ENCODE measurements around the gene STK17B.
A peak's percentile ranks its signal among the peaks of the same experiment; 100 is the strongest.
"Not testable (repeated sequence)": the region's sequence is repeated elsewhere in the genome, so short reads cannot be mapped to it uniquely, and the experiment has no call there.

Gene STK17B

DNA sequence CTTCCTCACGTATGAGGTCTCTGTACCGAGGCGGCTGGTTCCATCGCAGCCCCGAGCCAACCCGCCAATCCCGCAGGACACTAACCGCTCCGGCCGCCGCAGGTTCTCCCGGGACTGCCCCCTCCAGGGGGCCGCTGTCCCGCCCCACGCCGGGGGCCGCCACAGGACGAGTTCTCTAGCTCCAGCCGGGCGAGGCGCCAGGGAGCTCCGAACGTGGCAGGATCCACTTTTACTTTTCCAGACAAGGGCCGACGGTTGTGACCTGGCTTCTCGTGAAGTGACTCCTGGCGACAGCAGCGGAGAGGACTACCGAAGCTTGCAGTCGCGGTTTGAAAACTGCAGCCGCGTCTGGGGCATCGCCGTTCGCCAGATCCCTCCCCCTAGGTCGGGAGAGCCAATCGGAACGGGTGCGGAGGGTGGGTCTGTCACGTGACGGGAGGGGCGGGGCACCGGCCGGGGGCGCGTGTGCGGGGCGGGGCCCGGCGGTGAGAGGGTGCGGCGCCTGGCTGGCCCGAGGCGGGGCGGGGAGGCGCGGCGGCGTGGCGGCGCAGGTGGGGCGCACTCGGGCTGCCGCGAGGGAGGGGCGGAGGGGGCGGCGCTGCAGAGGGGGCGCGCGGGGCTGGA, at the start of gene STK17B:
STK17B (minus strand) TSS at position 331 of the 624 bp plus-strand sequence. CDS start 8,195 bp downstream, outside the sequence.
- DNase-seq (ENCODE audit: low read depth in 2 of 3, low spot score in 1 of 3), result peak; percentile 94 to 97 (median 96)

DNA sequence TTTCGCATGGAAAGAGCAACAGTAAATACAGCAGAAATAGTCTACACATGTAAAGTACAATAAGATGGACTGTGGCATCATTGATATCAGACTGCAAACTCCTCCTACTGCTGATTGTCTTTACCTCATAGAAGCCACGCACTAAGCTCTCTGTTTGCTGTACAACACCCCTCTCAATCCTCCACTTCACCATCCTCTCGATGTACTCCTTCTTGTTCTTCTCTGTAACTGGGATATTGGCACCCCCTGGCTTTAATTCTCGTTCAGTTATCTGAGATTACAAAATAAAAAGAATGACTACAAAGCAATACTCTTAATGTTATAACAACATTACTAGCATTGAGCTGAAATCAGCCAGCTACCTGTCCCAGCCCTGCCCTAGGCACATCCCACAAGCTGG, 49.3 kb upstream of the STK17B start:
- DNase-seq (ENCODE audit: low read depth in 2 of 3, low spot score in 1 of 3), result no peak

DNA sequence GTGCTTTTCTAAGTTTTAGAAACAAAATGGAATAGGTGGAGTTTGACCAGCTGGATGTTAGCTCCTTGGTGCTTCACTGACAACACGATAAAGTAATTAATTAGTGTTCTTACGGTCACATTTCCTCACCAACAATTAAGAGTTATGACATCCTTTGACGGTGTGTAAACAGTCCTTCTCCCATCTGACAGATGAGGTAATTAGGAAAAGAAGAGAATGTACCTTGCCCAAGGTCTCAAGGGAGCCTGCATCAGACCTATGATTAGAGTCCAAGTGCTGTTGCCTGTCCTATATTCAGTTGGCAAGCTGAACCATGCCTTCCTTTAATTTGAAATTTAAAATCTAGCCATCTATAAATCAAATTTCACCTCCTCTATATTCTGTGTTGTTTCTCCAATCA, 48.3 kb upstream of the STK17B start:
- no peak for DNase-seq (ENCODE audit: low read depth in 2 of 3, low spot score in 1 of 3)

DNA sequence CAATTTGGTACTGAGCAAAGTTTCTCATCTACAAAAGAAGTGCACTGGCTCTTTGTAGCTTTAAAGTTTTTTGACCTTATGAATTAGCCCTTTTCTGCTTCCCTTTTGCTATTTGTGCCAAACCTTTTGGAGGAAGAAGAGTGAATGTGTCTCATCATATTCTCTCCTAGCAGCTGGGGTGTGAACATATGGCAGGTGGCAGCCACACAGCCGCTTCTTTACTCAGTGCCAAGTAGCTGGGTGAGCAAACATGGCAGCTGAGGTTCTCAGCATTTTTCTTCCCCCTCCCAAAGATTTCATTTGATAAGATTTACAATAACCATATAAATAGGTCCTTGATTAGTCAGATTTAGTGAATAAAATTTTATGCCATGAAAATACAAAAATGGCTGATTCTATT, 46.7 kb upstream of the STK17B start:
- DNase-seq (ENCODE audit: low read depth in 2 of 3, low spot score in 1 of 3), result no peak

DNA sequence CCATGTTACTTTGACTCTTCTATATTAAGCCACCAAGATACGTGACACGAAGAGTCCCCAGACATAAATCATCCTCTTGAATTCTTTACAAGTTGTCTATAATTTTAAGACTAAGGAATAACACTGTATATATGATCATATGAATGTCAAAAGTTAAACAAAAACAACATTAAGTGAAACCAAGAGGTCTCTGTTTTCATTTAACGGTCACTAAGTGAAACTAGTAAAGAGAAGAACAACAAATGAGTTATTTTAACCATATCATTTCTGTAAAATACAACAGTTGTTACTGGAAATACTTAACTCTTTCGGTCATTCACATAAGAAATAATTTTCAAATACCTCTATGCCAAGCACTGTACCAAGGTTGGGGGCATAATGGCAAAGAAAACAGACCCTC, 45.7 kb upstream of the STK17B start:
- DNase-seq (ENCODE audit: low read depth in 2 of 3, low spot score in 1 of 3), result no peak

DNA sequence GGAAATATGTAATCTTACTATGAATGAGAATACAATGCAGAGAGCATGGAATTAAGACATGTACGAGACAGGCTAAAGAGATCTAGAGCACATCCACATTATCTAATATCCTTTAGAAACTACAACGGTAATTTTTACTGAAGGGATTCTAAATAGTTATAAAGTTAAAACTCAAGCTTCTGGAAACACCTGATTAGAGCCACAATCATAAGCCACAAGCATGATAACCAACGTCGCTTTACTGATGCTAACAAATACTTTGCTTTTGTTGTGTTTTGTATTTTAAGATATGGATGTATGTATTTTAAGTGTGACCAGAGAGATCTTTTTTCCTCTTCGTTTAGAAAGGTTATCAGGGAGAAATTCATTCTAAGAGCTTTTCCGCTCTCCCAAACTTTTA, 44.0 kb upstream of the STK17B start:
- DNase-seq (ENCODE audit: low read depth in 2 of 3, low spot score in 1 of 3), result no peak

DNA sequence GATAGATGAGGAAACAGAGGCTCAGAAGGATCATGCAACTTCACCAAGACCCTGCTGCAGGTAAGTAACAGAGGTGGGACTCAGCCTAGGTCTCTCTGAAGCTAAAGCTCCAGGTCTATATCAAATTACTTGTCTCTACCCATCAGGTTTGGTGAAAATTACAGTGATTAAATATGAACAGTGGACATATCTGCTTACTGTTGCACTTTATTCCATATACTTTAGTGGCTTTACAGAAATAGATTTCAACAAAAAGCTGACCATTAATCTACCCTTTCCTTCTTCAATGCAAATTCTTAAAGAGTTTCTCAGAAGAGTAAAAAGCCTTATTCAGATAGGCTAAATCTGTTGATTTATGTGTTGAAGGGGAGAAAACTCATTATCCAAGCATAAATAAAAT, 42.8 kb upstream of the STK17B start:
- no peak for DNase-seq (ENCODE audit: low read depth in 2 of 3, low spot score in 1 of 3)

DNA sequence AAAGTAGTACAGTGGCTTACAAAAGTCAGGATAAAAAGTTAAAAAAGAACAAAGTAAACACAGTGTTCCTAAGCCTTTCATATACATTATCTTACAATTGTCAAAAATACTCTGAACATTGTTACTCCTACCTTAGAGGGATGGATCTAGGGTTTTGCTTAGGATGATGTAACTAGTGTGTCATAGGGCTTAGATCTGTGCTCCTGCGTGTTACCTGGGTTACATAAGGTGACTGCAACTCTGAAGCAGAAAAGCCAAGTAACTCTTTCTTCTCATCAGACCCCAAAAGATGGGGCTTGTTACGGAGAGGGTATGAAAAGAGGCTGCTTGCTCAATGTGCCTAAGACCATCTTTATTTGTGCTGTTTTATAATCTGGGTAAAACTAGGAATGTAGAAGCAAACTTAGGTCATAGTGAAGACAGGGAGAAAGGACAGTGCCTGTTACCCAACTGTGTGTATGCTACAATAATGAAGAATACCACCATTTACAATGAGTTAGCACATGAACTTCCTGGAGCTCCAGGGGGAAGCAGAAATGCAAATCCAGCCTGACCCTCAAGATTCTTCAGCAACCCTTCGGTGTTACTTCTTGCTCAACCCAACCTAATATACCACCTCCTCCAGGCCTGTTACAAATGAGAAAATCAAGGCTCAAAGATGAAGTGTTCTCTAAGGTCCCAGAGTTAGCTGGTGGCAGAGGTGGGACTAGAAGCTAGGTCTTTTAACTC, 42.0 kb upstream of the STK17B start:
- DNase-seq (ENCODE audit: low read depth in 2 of 3, low spot score in 1 of 3), result no peak

DNA sequence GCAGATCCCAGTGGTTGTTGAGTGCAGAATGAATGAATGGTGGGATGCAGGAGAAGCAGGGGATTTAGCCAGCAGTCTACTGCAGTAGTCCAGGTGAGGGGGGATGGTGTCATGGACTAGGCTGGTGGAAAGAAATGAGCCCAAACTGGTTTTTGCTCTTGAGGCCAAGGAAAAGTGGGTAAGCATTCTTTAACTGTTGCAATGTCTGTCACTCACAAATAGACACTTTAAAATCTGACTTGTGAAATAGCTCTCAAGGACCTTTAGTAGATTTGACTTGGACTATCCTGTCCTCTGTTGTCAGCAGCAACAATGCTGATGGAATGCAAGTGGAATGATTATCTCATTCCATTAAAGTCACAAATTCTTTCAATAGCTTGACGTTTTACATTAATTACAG, 37.5 kb upstream of the STK17B start:
- no peak for DNase-seq (ENCODE audit: low read depth in 2 of 3, low spot score in 1 of 3)

DNA sequence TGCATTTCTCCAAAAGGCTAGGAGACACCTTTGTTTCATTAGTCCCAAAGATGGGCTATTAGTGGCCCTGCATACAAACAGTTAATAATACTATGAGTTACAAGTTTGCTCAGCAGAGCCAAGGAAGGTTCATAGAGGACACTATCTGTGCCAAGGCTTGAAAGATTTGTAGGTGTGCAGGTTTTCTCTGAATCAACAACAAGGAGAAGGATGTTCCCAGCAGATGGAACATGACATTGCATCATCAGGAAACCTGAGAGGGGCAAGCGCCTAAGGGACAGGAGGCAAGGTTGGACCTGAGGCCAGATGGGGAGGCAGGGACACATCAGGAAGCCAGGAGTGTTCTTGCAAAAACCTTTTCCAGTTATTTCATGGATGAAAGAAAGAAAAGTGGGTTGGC, 35.4 kb upstream of the STK17B start:
- DNase-seq (ENCODE audit: low read depth in 2 of 3, low spot score in 1 of 3), result no peak

DNA sequence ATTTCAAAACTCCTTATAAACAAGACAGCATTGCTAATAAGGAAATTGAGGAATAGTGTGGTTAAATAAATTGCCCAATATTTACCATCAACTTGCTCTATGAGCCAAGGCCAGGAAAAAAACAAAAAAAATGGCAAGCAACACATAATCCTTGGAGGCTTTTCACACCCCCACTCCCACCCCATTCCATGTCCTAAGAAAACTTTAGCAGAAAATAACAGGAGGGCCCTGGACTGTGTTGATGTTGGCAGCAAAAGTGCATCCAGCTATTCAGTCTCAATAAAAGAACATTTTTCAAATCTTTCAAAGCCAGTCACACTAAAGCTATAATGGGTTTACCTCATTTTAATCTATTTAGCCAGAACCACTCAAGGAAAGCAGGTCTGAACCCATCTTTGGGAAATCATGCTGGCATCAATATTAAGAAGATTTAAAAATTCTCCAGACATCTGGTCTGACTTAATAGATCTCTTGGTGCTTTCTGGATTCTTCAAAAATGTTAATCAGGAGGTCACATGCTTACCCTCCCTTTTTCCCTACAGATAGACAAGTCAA, 34.6 kb upstream of the STK17B start:
- DNase-seq (ENCODE audit: low read depth in 2 of 3, low spot score in 1 of 3), result no peak

DNA sequence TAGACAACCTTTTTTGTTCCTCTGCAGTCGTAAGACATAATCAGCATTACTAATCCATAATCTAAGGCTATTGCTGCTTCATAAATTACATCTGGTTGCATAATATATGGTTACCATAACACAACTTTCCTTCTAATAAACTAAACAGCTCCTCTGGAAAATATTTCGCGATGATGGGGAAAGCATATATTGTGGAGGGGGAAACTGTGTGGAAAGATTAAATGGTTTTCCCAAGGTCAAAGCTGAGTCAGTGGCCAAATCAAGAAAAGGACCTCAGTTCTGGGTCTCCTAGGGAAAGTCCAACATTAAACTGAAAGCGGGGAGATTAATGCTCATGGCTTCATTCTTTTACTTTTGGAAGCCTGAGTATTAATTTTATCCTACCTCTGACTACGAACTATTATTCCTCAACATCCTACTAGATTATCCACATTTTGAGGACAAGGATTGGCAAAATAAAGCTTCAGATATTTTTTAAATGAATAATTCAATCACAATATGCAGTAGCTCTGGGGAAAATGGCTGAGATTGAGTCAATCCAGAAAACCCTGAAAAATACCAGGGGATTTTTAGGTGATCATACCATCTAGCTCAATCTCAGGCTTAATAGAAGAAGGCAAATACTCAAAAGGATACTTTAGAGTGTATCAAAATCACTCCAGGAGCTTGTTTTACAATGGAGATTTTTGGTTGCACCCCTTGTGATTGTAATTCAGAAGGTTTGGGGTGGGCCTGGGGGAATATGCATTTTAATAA, 33.8 kb upstream of the STK17B start:
- DNase-seq (ENCODE audit: low read depth in 2 of 3, low spot score in 1 of 3), result no peak

DNA sequence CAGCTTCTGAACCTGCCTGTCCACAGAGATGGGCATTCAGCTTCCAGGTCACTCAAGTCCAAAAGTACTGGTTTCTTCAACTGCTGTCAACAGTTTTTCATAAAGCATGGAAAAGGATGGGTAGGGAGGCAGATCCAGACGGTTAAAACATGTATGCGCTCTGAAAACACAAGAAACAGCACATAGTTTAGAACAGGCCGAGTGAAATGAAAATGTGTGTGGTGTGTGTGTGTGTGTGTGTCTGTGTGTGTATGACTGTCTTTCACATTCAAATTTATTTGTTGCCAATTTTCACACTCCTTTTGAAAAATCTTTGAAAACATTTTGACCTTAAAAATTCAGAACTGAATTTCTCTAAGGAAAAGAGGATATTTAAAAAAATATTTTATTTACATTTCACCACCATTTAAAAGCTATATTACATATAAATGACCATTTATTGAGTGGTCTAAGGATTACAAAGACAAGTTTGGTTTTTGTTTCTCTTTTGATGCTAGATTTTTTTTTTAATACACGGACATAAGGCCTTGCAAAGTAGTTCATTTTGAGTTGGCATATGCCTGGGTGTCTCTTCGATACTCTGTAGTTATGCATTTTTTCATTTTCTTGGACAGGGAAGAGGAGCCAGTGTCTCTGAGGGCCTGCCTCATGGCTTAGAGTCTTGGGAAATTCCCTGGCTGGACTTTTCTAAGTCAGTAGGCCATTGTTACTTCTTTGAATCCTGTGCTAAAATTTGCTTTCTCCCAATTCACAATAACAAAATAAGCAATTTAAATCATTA, 30.0 kb upstream of the STK17B start:
- no peak for DNase-seq (ENCODE audit: low read depth in 2 of 3, low spot score in 1 of 3)

DNA sequence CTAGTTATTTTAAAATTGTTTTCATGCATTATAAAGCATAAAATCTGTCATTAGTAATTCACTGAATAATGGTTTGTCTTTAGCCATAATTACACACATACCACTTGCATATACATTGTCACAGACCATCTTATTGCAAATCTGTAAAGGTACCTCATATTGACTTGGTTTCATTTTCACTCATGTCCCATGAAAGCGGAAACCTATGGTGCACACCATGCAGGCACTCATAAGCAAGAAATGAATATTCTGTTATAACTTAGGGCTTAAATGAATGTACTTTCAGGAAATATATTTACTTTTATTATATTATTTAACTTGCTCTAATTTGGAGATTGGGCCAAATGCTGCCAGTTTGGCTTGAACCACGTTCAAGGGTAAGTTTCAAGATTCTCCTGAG, 29.2 kb upstream of the STK17B start:
- peak in 1 of 3 donors; percentile 16 for DNase-seq (ENCODE audit: low read depth in 2 of 3, low spot score in 1 of 3)

DNA sequence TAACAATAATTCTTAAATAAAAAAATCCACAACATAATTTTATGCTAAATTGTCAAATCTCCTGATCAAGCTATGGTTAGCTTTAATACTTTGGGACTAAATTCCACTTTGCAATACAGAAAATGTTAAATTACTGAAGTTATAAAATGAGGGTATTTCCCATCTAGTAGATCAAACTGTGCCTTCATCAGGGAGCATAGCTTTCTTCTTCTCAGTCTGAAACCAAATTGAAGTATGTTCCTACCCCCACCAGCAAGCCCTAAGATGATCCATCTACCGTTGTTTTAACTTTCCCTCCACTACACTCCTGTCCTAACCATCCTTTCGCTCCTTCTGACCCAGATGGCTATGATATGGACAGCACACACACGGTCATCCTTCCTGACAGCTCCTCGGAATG, 24.4 kb upstream of the STK17B start:
- DNase-seq (ENCODE audit: low read depth in 2 of 3, low spot score in 1 of 3), result no peak

DNA sequence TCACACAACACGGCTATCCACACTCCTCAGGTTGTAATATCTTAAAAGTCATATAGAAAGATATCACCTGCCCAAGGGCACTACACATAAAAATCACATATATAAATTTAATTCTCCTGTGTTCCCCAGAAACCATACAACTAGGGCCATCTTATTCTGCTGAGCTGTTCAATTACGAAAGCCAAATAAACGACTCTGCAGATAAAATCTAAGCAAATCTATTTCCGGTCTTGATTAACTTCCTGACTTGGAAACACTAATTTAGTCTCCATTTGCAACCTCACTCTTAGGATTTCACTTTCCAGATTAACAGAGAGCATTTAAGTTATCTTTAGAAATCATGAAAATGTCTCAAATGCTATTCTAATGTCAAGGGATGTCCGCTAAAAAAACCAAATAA, 23.9 kb upstream of the STK17B start:
- no peak for DNase-seq (ENCODE audit: low read depth in 2 of 3, low spot score in 1 of 3)

DNA sequence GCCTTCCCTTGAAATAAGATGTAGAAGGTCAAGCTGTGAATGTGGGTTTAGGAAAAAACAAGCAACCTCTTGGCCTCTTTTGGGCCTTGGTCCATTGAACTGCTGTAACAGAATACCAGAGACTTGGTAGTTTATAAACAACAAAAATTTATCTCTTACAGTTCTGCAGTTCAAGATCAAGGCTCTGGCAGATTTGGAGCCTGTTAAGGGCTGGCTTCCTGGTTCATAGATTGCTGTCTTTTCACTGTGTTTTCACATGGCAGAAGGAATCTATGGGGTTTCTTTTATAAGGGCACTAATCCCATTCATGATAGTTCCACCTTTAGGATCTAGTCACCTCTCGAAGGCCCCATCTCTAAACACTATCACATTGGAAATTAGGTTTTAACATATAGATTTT, 20.2 kb upstream of the STK17B start:
- DNase-seq (ENCODE audit: low read depth in 2 of 3, low spot score in 1 of 3), result no peak

DNA sequence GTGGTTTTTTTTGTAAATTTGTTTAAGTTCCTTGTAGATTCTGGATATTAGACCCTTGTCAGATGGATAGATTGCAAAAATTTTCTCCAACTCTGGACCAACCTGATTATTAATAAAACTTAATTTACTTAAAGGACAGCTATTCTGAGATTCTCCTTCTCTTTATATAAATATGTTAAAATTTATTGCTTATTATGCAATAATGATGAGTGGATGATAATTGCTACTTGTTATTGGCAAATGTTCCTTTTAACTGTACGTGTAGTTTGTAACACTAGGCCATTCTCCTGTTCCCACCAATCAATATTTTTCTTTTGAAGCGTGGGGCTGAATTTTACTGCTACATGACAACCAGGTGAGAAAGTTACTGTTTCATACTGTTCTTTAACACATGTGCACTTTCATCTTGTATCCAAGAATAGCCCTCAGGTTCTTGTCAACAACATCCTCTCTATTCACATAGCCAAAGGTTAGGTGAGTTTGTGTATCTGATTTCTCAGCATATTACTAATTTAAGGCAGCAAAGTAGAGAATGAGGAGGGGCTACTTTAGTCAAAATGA, 16.6 kb upstream of the STK17B start:
- DNase-seq (ENCODE audit: low read depth in 2 of 3, low spot score in 1 of 3), result no peak

DNA sequence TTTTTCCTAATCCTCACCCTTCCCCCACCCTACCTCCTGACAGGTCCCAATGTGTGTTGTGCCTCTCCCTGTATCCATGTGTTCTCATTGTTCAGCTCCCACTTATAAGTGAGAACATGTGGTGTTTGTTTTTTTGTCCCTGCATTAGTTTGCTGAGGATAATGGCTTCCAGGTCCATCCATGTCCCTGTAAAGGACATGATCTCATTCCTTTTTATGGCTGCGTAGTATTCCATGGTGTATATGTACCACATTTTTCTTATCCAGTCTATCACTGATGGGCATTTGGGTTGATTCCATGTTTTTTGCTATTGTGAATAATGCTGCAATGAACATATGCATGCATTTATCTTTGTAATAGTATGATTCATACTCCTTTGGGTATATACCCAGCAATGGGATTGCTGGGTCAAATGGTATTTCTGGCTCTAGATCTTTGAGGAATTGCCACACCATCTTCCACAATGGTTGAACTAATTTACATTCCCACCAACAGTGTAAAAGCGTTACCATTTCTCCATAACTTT, 15.9 kb upstream of the STK17B start:
- not testable (repeated sequence) for DNase-seq (ENCODE audit: low read depth in 2 of 3, low spot score in 1 of 3)

DNA sequence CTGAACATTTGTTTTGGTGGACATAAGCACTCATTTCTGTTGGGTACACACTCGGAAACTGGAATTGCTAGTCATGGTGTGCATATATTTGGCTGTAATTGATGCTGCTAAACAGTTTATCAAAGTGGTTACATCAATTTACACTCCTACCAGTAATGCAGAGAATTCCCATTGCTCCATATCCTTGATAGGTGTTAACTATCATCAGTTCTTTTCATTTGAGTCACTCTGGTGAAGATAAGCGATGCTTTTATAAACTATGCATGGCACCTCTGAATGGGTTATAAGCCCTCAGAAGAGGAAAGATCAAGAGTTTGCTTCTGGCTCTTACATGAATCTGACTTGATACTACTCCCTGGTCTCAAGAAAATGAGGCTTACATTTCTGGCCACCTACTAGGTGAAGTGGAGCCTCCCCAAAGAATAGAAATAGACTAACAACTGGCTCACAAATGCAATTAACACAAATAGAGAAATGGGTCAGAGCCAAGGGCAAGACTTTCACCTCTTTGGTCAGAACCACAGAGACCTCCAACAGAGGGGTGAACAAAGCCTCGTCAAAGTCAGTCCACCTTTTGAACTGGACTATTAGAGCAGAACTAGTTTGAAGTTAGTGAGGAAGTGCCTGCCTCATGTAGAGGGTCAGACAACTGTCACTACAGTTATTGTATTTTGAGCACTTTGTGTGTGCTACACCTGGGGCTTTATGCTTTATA, 15.0 kb upstream of the STK17B start:
- DNase-seq (ENCODE audit: low read depth in 2 of 3, low spot score in 1 of 3), result no peak

All from stimulated activated CD4-positive, alpha-beta T cell treated with anti-CD3 and anti-CD28 coated beads, Interleukin-12 subunit alpha, Interleukin-12 subunit beta, amount 100 ng/mL, for 48 hours (primary cell).